ENCODE data around the gene CDYL2.

Gene CDYL2

GRCh38 chr16:80612461-80613017, 191.9 kb downstream of the CDYL2 start:
- TF ChIP-seq CTCF (IDR thresholded peaks at IDR 0.05; ENCODE audit: low read depth, low read length) = no peak
- in situ Hi-C loops (cut with HindIII; ENCODE audit: low sequenced_read_pairs) = no loop called here
- no peak for DNase-seq (ENCODE audit: low read depth, low spot score)
- no peak overlapping the region for H3K4me3 ChIP-seq (ENCODE audit: low read depth, low read length)

GRCh38 chr16:80611930-80612327, 192.5 kb downstream of the CDYL2 start:
- no peak for DNase-seq (ENCODE audit: low read depth, low spot score)
- no peak for TF ChIP-seq CTCF (IDR thresholded peaks at IDR 0.05; ENCODE audit: low read depth, low read length)
- in situ Hi-C loops (cut with HindIII; ENCODE audit: low sequenced_read_pairs) = no loop called here
- H3K4me3 ChIP-seq (ENCODE audit: low read depth, low read length) = no peak overlapping the region

GRCh38 chr16:80611171-80611929, 193.0 kb downstream of the CDYL2 start:
- in situ Hi-C loops (cut with HindIII; ENCODE audit: low sequenced_read_pairs) = no loop called here

GRCh38 chr16:80610481-80611156, 193.8 kb downstream of the CDYL2 start:
- no peak for DNase-seq (ENCODE audit: low read depth, low spot score)
- no peak for TF ChIP-seq CTCF (IDR thresholded peaks at IDR 0.05; ENCODE audit: low read depth, low read length)
- no peak overlapping the region for H3K4me3 ChIP-seq (ENCODE audit: low read depth, low read length)
- in situ Hi-C loops (cut with HindIII; ENCODE audit: low sequenced_read_pairs) = no loop called here

More at GRCh38 chr16:80611171-80611929, 193.0 kb downstream of the CDYL2 start:
- no peak for TF ChIP-seq CTCF (IDR thresholded peaks at IDR 0.05; ENCODE audit: low read depth, low read length)
- no peak for DNase-seq (ENCODE audit: low read depth, low spot score)
- H3K4me3 ChIP-seq (ENCODE audit: low read depth, low read length) = no peak overlapping the region

- TF ChIP-seq CTCF (IDR thresholded peaks at IDR 0.05; ENCODE audit: low read depth, low read length) = no peak
- H3K4me3 ChIP-seq (ENCODE audit: low read depth, low read length) = no peak overlapping the region
- in situ Hi-C loops (cut with HindIII; ENCODE audit: low sequenced_read_pairs) = no loop called here
- DNase-seq (ENCODE audit: low read depth, low spot score) = no peak
Measured at GRCh38 chr16:80608946-80609345, 195.5 kb downstream of the CDYL2 start.

- no peak for DNase-seq (ENCODE audit: low read depth, low spot score)
- no peak for TF ChIP-seq CTCF (IDR thresholded peaks at IDR 0.05; ENCODE audit: low read depth, low read length)
- in situ Hi-C loops (cut with HindIII; ENCODE audit: low sequenced_read_pairs) = no loop called here
- H3K4me3 ChIP-seq (ENCODE audit: low read depth, low read length) = no peak overlapping the region
Measured at GRCh38 chr16:80607204-80607603, 197.2 kb downstream of the CDYL2 start.

Measured in astrocyte of the spinal cord (primary cell).